ENCODE results near the gene BTLA.
A peak's percentile ranks its signal among the peaks of the same experiment; 100 is the strongest.

BTLA gene

GRCh38 chr3:112477891-112478290 lies 21.4 kb downstream of the BTLA start:
- no peak overlapping the region for H3K4me3 ChIP-seq (ENCODE audit: low read depth, low read length)
- DNase-seq (ENCODE audit: low read depth, low spot score): no peak
- in situ Hi-C loops (cut with HindIII; ENCODE audit: low sequenced_read_pairs): no loop called here
- TF ChIP-seq, protein P1, sequence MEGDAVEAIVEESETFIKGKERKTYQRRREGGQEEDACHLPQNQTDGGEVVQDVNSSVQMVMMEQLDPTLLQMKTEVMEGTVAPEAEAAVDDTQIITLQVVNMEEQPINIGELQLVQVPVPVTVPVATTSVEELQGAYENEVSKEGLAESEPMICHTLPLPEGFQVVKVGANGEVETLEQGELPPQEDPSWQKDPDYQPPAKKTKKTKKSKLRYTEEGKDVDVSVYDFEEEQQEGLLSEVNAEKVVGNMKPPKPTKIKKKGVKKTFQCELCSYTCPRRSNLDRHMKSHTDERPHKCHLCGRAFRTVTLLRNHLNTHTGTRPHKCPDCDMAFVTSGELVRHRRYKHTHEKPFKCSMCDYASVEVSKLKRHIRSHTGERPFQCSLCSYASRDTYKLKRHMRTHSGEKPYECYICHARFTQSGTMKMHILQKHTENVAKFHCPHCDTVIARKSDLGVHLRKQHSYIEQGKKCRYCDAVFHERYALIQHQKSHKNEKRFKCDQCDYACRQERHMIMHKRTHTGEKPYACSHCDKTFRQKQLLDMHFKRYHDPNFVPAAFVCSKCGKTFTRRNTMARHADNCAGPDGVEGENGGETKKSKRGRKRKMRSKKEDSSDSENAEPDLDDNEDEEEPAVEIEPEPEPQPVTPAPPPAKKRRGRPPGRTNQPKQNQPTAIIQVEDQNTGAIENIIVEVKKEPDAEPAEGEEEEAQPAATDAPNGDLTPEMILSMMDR (IDR thresholded peaks at IDR 0.05; ENCODE audit: low read depth, low read length): no peak

DNA sequence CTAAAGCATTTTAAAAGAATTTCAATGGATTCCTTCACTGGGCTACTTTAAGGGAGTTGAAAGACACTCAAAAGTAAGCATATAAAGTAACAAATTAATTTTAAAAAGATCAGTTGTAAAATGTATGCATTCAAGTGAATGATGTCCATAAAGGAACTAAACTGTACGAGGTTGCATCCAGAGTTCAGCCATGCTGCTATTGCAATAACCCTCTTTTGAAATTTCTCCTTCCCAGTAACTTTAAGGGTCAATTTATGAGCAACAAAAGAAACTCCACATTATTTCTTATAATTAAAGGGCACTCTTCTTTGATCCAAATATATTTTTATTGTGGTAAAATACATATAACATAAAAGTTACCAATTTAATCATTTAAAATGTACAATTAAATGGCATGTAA lies 22.9 kb downstream of the BTLA start:
- H3K4me3 ChIP-seq (ENCODE audit: low read depth, low read length): no peak overlapping the region
- in situ Hi-C loops (cut with HindIII; ENCODE audit: low sequenced_read_pairs): no loop called here
- TF ChIP-seq, protein P1 (IDR thresholded peaks at IDR 0.05; ENCODE audit: low read depth, low read length): no peak
- no peak for DNase-seq (ENCODE audit: low read depth, low spot score)

GRCh38 chr3:112474796-112475195 lies 24.5 kb downstream of the BTLA start:
- DNase-seq (ENCODE audit: low read depth, low spot score): no peak
- in situ Hi-C loops (cut with HindIII; ENCODE audit: low sequenced_read_pairs): no loop called here
- TF ChIP-seq, protein P1 (IDR thresholded peaks at IDR 0.05; ENCODE audit: low read depth, low read length): no peak
- H3K4me3 ChIP-seq (ENCODE audit: low read depth, low read length): no peak overlapping the region

DNA sequence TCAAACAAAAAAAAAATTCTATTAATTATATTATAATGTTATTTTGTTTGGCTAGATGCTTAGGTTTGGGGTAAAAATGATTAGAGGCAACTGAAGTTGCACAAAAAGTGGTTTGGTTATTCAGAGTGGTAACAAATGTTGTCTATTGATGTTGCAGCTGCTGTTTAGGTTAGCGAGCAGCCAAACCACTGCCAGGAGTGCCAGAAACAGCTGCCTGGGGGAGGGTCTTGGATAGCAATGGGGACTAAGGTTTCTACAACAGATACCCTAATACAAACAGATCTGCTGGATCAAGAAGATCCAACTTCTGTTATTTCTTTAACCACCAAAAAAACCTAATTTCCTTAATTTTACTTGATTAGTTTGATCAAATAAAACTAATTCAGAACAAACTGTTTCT lies 26.6 kb downstream of the BTLA start:
- H3K4me3 ChIP-seq (ENCODE audit: low read depth, low read length): no peak overlapping the region
- peak; percentile 27 for DNase-seq (ENCODE audit: low read depth, low spot score)
- in situ Hi-C loops (cut with HindIII; ENCODE audit: low sequenced_read_pairs): no loop called here
- TF ChIP-seq, protein P1 (IDR thresholded peaks at IDR 0.05; ENCODE audit: low read depth, low read length): no peak

DNA sequence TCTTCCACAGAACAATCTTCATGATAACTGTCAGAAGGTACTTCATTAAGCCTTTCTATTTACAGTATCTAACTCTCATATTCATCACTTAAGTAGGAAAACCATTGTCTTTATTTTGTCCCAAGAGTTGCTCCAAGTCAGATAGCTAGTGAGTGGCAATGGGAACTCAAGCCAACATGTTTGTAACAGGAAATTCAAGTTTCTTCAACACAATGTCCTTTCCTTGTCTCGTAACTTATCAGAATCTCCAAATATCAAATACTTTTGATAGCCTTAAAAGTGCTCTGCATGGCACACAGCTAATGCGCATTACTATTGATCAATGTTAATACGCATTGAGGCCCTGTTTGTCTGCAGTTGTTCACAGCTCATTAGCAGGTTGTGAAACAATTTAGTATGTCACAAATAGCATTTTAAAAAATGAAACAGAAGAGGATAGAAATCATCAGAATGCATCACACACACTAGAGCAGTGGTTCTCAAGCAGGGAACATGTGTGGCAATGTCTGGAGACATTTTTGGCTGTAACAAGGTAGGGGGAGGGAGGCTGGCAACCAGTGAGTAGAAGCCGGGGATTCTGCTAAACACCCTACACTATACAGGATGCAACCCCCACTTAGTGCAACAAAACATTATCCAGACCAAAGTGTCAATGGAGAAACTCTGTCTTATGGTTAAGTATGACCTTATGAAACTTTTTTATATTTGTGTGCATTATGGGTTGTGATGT lies 27.5 kb downstream of the BTLA start:
- in situ Hi-C loops (cut with HindIII; ENCODE audit: low sequenced_read_pairs): no loop called here
- TF ChIP-seq, protein P1 (IDR thresholded peaks at IDR 0.05; ENCODE audit: low read depth, low read length): no peak
- no peak overlapping the region for H3K4me3 ChIP-seq (ENCODE audit: low read depth, low read length)
- no peak for DNase-seq (ENCODE audit: low read depth, low spot score)

DNA sequence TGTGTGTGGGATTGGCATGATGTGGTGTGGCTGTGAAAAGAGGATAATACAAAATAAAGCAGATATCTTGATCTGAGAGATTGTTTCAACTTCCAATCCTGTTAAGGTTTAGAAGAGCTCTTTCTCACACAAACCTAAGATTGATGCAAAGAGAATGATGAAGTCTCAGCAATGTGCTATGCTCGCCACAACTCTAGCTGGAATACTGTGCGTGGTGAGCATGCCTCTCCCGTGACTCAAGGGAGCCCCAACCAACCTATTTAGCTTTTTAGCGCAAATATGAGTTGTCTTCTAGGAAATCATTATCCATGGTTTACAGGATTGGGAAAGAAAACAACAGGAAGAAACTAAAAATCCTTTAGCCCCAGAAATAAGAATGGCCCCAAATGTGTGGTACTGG lies 28.5 kb downstream of the BTLA start:
- DNase-seq (ENCODE audit: low read depth, low spot score): peak; percentile 81
- in situ Hi-C loops (cut with HindIII; ENCODE audit: low sequenced_read_pairs): no loop called here
- no peak overlapping the region for H3K4me3 ChIP-seq (ENCODE audit: low read depth, low read length)
- TF ChIP-seq, protein P1 (IDR thresholded peaks at IDR 0.05; ENCODE audit: low read depth, low read length): no peak
